ENCODE data around the gene NFIA.

NFIA gene

GRCh38 chr1:61082311-61083012, at the start of gene NFIA:
Gene NFIA (plus strand): TSS chr1:61082561.
- DNase-seq = peak; percentile 34

- no peak for DNase-seq
Observed at GRCh38 chr1:61035880-61036279, 46.5 kb upstream of the NFIA start.

GRCh38 chr1:61042466-61043009, 39.8 kb upstream of the NFIA start:
- DNase-seq = no peak

GRCh38 chr1:61043010-61043820, 39.1 kb upstream of the NFIA start:
- peak; percentile 83 for DNase-seq

GRCh38 chr1:61046434-61046833, 35.9 kb upstream of the NFIA start:
- no peak for DNase-seq

- DNase-seq = no peak
Observed at GRCh38 chr1:61047061-61047460, 35.3 kb upstream of the NFIA start.

GRCh38 chr1:61049850-61050540, 32.4 kb upstream of the NFIA start:
- peak; percentile 89 for DNase-seq

- DNase-seq = no peak
Observed at GRCh38 chr1:61050541-61051442, 31.6 kb upstream of the NFIA start.

GRCh38 chr1:61051443-61051718, 31.0 kb upstream of the NFIA start:
- DNase-seq = no peak

GRCh38 chr1:61051719-61052394, 30.5 kb upstream of the NFIA start:
- no peak for DNase-seq

GRCh38 chr1:61052395-61053225, 29.8 kb upstream of the NFIA start:
- no peak for DNase-seq

- DNase-seq = no peak
Observed at GRCh38 chr1:61053226-61053711, 29.1 kb upstream of the NFIA start.

GRCh38 chr1:61053712-61054600, 28.4 kb upstream of the NFIA start:
- DNase-seq = no peak

GRCh38 chr1:61054601-61054993, 27.8 kb upstream of the NFIA start:
- DNase-seq = no peak

- DNase-seq = no peak
Observed at GRCh38 chr1:61055110-61055614, 27.2 kb upstream of the NFIA start.

GRCh38 chr1:61056196-61056572, 26.2 kb upstream of the NFIA start:
- no peak for DNase-seq

- peak; percentile 47 for DNase-seq
Observed at GRCh38 chr1:61056573-61057439, 25.6 kb upstream of the NFIA start.

GRCh38 chr1:61058483-61059245, 23.7 kb upstream of the NFIA start:
- no peak for DNase-seq

Data from CD4-positive, alpha-beta T cell treated with Interleukin-21 for 1 hour (primary cell).